ENCODE measurements around the gene NOS1AP.

Gene NOS1AP

DNA sequence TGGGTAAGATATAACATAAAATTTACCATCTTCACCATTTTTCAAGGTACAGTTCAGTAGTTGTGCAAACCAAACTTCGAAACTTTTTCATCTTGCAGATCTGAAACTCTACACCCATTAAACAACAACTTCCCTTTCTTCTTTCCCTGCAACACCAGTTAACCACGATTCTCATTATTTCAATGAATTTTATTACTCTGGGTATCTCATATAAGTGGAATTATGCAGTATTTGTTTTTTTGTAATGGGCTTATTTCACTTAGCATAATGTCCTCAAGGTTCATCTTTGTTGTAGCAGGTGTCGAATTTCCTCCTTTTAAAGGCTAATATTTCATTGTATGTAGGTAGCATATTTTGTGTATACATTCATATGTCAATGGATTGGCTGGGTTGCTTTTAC, 161.0 kb downstream of the NOS1AP start:
- no peak overlapping the region for H3K4me3 Mint-ChIP-seq
- no peaks in the 10 kb centered on the region for H3K27me3 Mint-ChIP-seq (ENCODE audit: low read depth)
- TF ChIP-seq, protein P1, sequence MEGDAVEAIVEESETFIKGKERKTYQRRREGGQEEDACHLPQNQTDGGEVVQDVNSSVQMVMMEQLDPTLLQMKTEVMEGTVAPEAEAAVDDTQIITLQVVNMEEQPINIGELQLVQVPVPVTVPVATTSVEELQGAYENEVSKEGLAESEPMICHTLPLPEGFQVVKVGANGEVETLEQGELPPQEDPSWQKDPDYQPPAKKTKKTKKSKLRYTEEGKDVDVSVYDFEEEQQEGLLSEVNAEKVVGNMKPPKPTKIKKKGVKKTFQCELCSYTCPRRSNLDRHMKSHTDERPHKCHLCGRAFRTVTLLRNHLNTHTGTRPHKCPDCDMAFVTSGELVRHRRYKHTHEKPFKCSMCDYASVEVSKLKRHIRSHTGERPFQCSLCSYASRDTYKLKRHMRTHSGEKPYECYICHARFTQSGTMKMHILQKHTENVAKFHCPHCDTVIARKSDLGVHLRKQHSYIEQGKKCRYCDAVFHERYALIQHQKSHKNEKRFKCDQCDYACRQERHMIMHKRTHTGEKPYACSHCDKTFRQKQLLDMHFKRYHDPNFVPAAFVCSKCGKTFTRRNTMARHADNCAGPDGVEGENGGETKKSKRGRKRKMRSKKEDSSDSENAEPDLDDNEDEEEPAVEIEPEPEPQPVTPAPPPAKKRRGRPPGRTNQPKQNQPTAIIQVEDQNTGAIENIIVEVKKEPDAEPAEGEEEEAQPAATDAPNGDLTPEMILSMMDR (IDR thresholded peaks at IDR 0.05; ENCODE audit: unreplicated experiment in 3 of 3): no peak
- no peaks in the 10 kb centered on the region for H3K36me3 Mint-ChIP-seq (ENCODE audit: low read depth)
- H3K4me1 Mint-ChIP-seq: peaks cover 31% of the 10 kb centered on the region
- peak overlapping the region in 2 of 3 experiments; percentile 21 to 60 for H3K27ac Mint-ChIP-seq
- H3K9me3 Mint-ChIP-seq: no peaks in the 10 kb centered on the region

DNA sequence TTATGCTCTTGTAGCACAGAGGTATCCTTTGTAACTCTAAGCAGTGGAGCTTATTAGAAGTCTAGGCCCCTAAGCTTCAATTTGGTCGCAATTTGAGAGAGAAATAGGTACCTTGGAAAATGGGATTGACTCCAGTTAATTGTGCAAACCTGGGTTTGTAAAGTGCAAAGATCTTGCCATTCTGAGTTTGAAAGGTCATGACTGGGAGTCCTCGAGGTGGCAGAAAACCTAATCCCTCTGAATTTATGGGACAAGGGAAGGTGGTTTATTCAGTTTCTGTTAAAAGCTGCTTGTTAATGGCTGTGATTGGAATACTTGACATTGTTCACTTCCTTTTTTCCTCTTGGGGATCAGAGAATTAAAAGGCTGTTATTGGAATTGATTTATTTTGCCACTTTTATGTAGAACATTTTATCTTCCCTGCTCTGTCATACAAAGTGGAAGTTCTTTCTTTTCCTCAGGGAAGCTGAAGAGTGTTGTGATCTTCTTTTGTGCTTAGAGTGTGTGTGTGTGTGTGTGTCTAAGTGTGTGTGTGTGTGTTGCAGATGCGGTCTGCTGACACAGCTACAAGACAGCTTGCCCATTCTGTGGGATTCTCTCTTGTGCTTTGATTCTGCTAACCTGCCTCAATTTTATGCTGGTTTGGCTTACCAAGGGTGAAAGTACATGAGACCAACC, 162.7 kb downstream of the NOS1AP start:
- no peaks in the 10 kb centered on the region for H3K27me3 Mint-ChIP-seq (ENCODE audit: low read depth)
- H3K4me3 Mint-ChIP-seq: no peak overlapping the region
- H3K36me3 Mint-ChIP-seq (ENCODE audit: low read depth): no peaks in the 10 kb centered on the region
- peaks cover 45% of the 10 kb centered on the region for H3K4me1 Mint-ChIP-seq
- TF ChIP-seq, protein P1 (IDR thresholded peaks at IDR 0.05; ENCODE audit: unreplicated experiment in 3 of 3): no peak
- no peaks in the 10 kb centered on the region for H3K9me3 Mint-ChIP-seq
- H3K27ac Mint-ChIP-seq: peak overlapping the region; percentile 14 to 76 (median 44)

DNA sequence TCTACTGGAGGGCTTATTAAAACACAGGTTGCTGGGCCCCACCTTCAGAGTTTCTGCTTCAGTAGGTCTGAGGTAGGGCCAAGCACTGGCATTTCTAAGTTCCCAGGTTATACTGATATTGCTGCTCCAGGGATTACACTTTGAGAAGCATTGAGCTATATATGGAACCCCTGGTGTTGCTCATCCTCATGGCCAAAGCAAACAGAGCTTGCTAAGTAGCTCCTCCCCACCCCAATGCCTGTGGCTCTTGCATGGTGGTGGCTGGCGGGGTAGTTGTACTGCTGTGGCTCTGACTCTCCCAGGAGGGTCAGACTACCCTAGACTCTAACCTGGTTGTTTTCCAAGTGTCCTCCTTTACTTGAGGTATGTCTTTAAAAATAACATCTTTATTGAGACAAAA, 163.6 kb downstream of the NOS1AP start:
- Mint-ChIP-seq H3K4me3 (no peak overlapping the region), H3K9me3 (no peaks in the 10 kb centered on the region), H3K36me3 (ENCODE audit: low read depth) (no peaks in the 10 kb centered on the region), H3K27ac (peak overlapping the region in 2 of 3 experiments; percentile 14 to 21), H3K4me1 (peaks cover 45% of the 10 kb centered on the region), H3K27me3 (ENCODE audit: low read depth) (no peaks in the 10 kb centered on the region)
- TF ChIP-seq, protein P1 (IDR thresholded peaks at IDR 0.05; ENCODE audit: unreplicated experiment in 3 of 3): no peak

DNA sequence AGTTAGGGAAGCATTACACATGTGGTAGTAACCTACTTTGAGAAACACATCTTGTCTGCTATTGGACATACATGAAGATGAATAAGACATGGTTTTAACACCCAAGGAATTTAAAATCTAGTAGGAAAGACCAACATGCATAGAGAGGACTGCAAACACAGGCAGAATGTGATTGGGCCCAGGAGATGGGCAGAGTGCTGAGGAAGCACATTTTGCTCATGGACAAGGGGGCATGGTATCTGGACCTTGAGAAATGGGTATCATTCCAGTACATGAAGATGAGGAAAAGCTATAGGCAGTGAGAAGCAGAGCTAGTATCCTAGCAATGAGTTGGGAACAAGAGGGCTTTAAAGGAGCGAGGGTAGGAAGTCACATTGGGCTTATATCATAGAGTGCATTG, 164.4 kb downstream of the NOS1AP start:
- no peaks in the 10 kb centered on the region for H3K27me3 Mint-ChIP-seq (ENCODE audit: low read depth)
- TF ChIP-seq, protein P1 (IDR thresholded peaks at IDR 0.05; ENCODE audit: unreplicated experiment in 3 of 3): no peak
- no peaks in the 10 kb centered on the region for H3K36me3 Mint-ChIP-seq (ENCODE audit: low read depth)
- H3K27ac Mint-ChIP-seq: peak overlapping the region in 2 of 3 experiments; percentile 92 to 96
- peaks cover 45% of the 10 kb centered on the region for H3K4me1 Mint-ChIP-seq
- no peaks in the 10 kb centered on the region for H3K9me3 Mint-ChIP-seq
- H3K4me3 Mint-ChIP-seq: no peak overlapping the region

DNA sequence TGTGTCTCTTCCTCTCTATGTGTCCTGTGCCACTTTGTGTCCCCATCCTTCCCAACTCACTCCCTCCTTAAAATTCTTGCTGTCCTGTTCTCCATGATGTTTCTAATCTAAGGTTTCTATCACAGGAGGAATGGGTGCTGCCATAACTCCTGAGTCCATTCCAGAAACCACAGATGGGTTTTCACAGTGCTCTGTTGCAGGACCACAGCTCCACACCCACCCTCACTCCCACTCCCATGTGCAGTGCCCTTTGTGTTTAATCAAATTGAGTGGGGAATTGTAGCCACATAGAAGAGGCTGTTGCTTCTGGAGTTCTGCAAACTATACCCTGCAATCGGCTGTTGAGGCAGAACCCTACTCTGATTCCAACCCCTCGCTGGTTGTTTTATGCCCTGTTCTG, 165.1 kb downstream of the NOS1AP start:
- H3K27ac Mint-ChIP-seq: peak overlapping the region; percentile 79 to 96 (median 92)

More for the DNA sequence above, 165.1 kb downstream of the NOS1AP start:
- Mint-ChIP-seq H3K4me3 (no peak overlapping the region), H3K27me3 (ENCODE audit: low read depth) (no peaks in the 10 kb centered on the region), H3K4me1 (peaks cover 49% of the 10 kb centered on the region), H3K9me3 (no peaks in the 10 kb centered on the region), H3K36me3 (ENCODE audit: low read depth) (no peaks in the 10 kb centered on the region)
- TF ChIP-seq, protein P1 (IDR thresholded peaks at IDR 0.05; ENCODE audit: unreplicated experiment in 3 of 3): no peak

Data from nephron (organoid).